A673 (cell line): ENCODE measurements around the gene SESN1.

Source experiments
- EZH2 ChIP-seq: fragments of 200-600 bp; sonication (generic); IDR thresholded peaks from 2 replicates; pipeline ENCODE4 v1.6.1; 2017; ENCODE audit warnings: borderline replicate concordance, low read depth, mild to moderate bottlenecking, mixed read lengths, antibody characterized with exemption, low read length; ENCODE audit not compliant: poor library complexity, severe bottlenecking
- TF ChIP-seq, protein P1 (sequence below): fragments of 300-800, 200-600 bp; sonication (generic); conservative IDR thresholded peaks from 2 replicates; pipeline ENCODE4 v1.5.1; 2017; ENCODE audit warnings: low read depth, mild to moderate bottlenecking, antibody characterized with exemption, low read length, moderate library complexity, mixed read lengths

DNA sequence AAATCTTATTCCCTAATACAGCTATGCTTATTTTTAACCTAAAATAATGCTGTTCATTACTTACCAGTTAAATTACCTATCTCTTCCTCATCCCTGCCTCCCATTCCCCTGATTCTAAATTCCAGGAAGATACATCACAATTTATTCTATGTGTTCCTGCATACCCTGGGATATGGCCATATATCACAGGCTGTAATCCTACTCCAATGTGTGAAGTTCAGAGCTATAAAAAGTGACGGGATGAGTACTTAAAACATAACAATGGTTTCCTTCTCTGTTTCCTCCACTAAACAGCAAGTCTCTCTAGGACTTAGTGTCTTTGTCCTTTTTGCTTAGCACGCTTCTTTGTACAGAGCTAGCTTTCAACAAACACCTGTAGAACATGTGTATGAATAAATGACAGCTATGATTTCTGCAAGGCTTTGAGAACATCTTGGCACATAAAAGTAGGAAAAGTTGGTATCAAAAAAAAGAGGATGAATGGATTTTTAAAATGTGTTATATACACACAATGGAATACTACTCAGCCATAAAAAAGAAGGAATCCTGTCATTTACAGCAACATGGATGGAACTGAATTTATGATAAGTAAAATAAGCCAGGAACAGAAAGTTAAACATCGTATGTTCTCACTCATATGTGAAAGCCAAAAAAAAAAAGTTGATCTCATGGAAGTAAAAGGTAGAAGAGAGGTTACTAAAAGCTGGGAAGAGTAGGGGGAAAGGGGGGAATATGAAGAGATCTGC lies 45.8 kb downstream of the SESN1 start:
- TF ChIP-seq, protein P1, sequence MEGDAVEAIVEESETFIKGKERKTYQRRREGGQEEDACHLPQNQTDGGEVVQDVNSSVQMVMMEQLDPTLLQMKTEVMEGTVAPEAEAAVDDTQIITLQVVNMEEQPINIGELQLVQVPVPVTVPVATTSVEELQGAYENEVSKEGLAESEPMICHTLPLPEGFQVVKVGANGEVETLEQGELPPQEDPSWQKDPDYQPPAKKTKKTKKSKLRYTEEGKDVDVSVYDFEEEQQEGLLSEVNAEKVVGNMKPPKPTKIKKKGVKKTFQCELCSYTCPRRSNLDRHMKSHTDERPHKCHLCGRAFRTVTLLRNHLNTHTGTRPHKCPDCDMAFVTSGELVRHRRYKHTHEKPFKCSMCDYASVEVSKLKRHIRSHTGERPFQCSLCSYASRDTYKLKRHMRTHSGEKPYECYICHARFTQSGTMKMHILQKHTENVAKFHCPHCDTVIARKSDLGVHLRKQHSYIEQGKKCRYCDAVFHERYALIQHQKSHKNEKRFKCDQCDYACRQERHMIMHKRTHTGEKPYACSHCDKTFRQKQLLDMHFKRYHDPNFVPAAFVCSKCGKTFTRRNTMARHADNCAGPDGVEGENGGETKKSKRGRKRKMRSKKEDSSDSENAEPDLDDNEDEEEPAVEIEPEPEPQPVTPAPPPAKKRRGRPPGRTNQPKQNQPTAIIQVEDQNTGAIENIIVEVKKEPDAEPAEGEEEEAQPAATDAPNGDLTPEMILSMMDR, result no peak
- TF ChIP-seq EZH2, result no peak
